Fibroblast of lung (primary cell): ENCODE measurements around the gene NUP210. TPM values are rescaled to one million over a fixed set of nuclear protein-coding genes. Genes with fewer than 3 reads are reported as not detected.

Source experiments
- DNase-seq, 2 donors: peaks; one replicate each; pipeline versions ENCODE4 v3.0.0 to v3.0.0-alpha.2; 2010; ENCODE audit warnings: low read depth in 2 of 2
- H2AFZ ChIP-seq: 2 replicates; pipeline ENCODE4 v1.5.1; 2012; ENCODE audit warnings: low read length, control low read depth, inconsistent platforms
- H3K27ac ChIP-seq: 2 replicates; pipeline ENCODE4 v1.5.1; 2011; ENCODE audit warnings: low read length, control low read depth; ENCODE audit not compliant: insufficient read depth
- H3K27me3 ChIP-seq: 2 replicates; pipeline ENCODE4 v1.5.1; 2011; ENCODE audit warnings: mild to moderate bottlenecking, low read length; ENCODE audit not compliant: control insufficient read depth, insufficient read depth
- H3K36me3 ChIP-seq: 2 replicates; pipeline ENCODE4 v1.5.1; 2011; ENCODE audit warnings: low read length; ENCODE audit not compliant: control insufficient read depth, insufficient read depth
- H3K4me1 ChIP-seq: 2 replicates; pipeline ENCODE4 v1.5.1; 2011; ENCODE audit warnings: low read length; ENCODE audit not compliant: control insufficient read depth, insufficient read depth; ENCODE audit errors: extremely low read depth
- H3K4me2 ChIP-seq: 2 replicates; pipeline ENCODE4 v1.5.1; 2011; ENCODE audit warnings: low read length, control low read depth; ENCODE audit not compliant: insufficient read depth; ENCODE audit errors: extremely low read depth
- H3K4me3 ChIP-seq, 4 experiments: fragments of 200-600 bp in 1 of 4; sonication (generic) in 1 of 4; replicated peaks in 1 of 4; 2 replicates each; pipeline ENCODE4 v1.5.1; 2011 to 2016; ENCODE audit warnings: low read length in 4 of 4, low read depth in 3 of 4, mild to moderate bottlenecking in 3 of 4, control low read depth in 2 of 4, inconsistent platforms in 1 of 4, mixed read lengths in 1 of 4; ENCODE audit not compliant: insufficient read depth in 1 of 4; ENCODE audit errors: control extremely low read depth in 1 of 4
- H3K79me2 ChIP-seq: 2 replicates; pipeline ENCODE4 v1.5.1; 2012; ENCODE audit warnings: mild to moderate bottlenecking, low read length, inconsistent platforms; ENCODE audit not compliant: control insufficient read depth, insufficient read depth
- H3K9ac ChIP-seq: 2 replicates; pipeline ENCODE4 v1.5.1; 2011; ENCODE audit warnings: mild to moderate bottlenecking, low read length, control low read depth; ENCODE audit not compliant: insufficient read depth
- H3K9me3 ChIP-seq: 2 replicates; pipeline ENCODE4 v1.5.1; 2012; ENCODE audit warnings: low read depth, low read length; ENCODE audit not compliant: control insufficient read depth, insufficient read depth
- H4K20me1 ChIP-seq: 2 replicates; pipeline ENCODE4 v1.5.1; 2011; ENCODE audit warnings: low read length; ENCODE audit not compliant: control insufficient read depth, insufficient read depth; ENCODE audit errors: extremely low read depth
- EZH2 ChIP-seq: IDR thresholded peaks from 2 replicates; pipeline ENCODE4 v1.5.1; 2012; ENCODE audit warnings: low read length, control low read depth, mild to moderate bottlenecking; ENCODE audit errors: missing control alignments
- polyA plus RNA-seq, 2 donors: library from polyadenylated mRNA; depleted of rRNA in 1 of 2; stranded (reverse) in 1 of 2; unstranded in 1 of 2; fragments of >200 nt; gene quantifications; 2 replicates each; pipeline ENCODE4 v1.2.1, GENCODE V29; 2011 to 2012; ENCODE audit warnings: missing spikeins in 1 of 2
- total RNA-seq: library from RNA; depleted of rRNA; stranded (reverse); fragments of >200 nt; gene quantifications from 2 replicates; pipeline ENCODE4 v1.2.1, GENCODE V29; 2014
- TF ChIP-seq, protein P1 (sequence below), 2 donors: IDR thresholded peaks in 1 of 2; conservative IDR thresholded peaks in 1 of 2; 1 replicate in 1 of 2; 2 replicates in 1 of 2; pipeline ENCODE4 v1.5.1; 2011 to 2012; ENCODE audit warnings: low read length in 2 of 2, control low read depth in 1 of 2, inconsistent platforms in 1 of 2, low read depth in 1 of 2, mild to moderate bottlenecking in 1 of 2

NUP210 gene
- total and polyA plus RNA-seq, 2 donors (not counting 1 experiment from before 2014, with no cell fraction given): 0.09 to 0.33 TPM

DNA sequence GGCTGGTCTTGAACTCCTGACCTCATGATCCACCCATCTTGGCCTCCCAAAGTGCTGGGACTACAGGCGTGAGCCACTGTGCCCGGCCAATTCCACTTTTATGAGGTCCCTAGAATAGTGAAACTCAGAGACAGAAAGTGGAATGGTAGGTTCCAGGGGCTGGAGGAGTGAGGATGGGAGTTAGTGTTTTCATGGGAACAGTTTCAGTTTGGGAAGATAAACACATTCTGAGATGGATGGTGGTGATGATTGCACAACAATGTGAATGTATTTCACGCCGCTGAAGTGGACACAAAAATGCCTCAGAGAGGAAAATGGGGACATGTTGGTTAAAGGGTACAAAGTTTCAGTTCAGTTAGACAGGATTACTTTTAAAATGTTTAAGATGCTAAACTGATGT lies 37.5 kb upstream of the NUP210 start:
- Histone ChIP-seq H3K4me2 (no peak overlapping the region), H2AFZ (no peak overlapping the region), H4K20me1 (no peaks in the 10 kb centered on the region), H3K4me3 (no peak overlapping the region), H3K27ac (no peak overlapping the region), H3K9ac (no peak overlapping the region), H3K27me3 (no peaks in the 10 kb centered on the region), H3K79me2 (no peaks in the 10 kb centered on the region), H3K9me3 (no peaks in the 10 kb centered on the region), H3K36me3 (no peaks in the 10 kb centered on the region), H3K4me1 (no peaks in the 10 kb centered on the region)
- no peak for TF ChIP-seq EZH2
- TF ChIP-seq, protein P1, sequence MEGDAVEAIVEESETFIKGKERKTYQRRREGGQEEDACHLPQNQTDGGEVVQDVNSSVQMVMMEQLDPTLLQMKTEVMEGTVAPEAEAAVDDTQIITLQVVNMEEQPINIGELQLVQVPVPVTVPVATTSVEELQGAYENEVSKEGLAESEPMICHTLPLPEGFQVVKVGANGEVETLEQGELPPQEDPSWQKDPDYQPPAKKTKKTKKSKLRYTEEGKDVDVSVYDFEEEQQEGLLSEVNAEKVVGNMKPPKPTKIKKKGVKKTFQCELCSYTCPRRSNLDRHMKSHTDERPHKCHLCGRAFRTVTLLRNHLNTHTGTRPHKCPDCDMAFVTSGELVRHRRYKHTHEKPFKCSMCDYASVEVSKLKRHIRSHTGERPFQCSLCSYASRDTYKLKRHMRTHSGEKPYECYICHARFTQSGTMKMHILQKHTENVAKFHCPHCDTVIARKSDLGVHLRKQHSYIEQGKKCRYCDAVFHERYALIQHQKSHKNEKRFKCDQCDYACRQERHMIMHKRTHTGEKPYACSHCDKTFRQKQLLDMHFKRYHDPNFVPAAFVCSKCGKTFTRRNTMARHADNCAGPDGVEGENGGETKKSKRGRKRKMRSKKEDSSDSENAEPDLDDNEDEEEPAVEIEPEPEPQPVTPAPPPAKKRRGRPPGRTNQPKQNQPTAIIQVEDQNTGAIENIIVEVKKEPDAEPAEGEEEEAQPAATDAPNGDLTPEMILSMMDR (conservative IDR thresholded peaks at IDR 0.05 in 1 of 2, IDR thresholded peaks at IDR 0.05 in 1 of 2; ENCODE audit: low read depth in 1 of 2, low read length in 2 of 2): no peak
- DNase-seq: peak in 1 of 2 donors; percentile 21

DNA sequence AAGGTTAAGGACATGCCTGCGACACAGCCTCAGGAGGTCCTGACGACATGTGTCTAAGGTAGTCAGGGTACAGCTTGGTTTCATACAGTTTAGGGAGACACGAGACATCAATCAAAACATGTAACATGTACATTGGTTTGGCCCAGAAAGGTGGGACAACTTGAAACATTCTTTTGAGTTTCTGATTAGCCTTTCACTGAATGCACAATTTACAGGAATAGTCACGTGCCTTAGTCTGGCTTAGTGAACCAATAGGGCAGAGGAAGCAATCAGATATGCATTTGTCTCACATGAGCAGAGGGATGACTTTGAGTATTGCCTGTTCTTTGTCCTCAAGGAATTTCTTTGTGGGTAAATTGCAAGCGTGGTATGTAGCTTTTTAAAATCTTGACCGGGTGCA lies 35.5 kb upstream of the NUP210 start:
- no peaks in the 10 kb centered on the region for H3K36me3 ChIP-seq
- H3K9me3 ChIP-seq: no peaks in the 10 kb centered on the region
- H3K27ac ChIP-seq: no peak overlapping the region
- H3K9ac ChIP-seq: no peak overlapping the region
- TF ChIP-seq EZH2: no peak
- TF ChIP-seq, protein P1 (conservative IDR thresholded peaks at IDR 0.05 in 1 of 2, IDR thresholded peaks at IDR 0.05 in 1 of 2; ENCODE audit: low read depth in 1 of 2, low read length in 2 of 2): no peak
- H3K4me3 ChIP-seq: no peak overlapping the region
- H3K27me3 ChIP-seq: no peaks in the 10 kb centered on the region
- H3K79me2 ChIP-seq: no peaks in the 10 kb centered on the region
- peaks cover 3% of the 10 kb centered on the region for H3K4me1 ChIP-seq
- no peak overlapping the region for H2AFZ ChIP-seq
- no peak for DNase-seq
- H3K4me2 ChIP-seq: no peak overlapping the region
- no peaks in the 10 kb centered on the region for H4K20me1 ChIP-seq

DNA sequence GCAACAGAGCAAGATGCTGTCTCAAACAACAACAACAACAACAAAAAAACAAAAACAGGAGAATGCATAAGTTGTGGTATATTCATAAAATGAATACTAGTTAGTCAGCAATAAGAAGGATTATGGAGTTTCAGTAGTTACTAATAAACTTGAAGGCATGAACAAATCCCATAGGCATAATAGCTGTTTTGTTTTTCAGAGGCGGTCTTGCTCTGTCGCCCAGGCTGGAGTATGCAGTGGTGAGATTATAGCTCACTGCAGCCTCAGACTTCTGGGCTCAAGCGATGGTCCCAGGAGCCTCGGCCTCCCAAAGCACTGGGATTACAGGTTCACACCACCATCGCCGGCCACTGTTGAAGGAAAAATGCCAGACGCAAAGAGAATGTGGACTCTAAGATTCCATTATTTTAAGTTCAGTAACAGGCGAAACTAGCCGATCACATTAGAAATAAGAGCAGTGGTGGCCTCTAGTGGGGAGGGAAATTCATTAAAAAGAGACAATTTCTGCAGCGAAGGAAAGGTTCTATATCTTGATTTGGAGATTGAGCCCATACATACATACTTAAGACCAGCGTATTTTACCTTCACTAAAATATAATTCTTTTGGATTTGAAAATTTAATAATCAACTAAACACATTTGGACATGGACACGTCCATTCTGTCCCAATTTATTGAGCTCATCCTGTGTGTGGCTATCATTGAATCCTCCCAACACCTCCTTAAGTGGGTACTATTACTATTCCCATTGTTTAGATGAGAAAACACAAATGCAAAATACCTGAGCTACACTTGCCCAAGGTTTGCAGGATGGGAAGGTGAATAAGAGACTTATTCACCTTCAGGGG lies 32.6 kb upstream of the NUP210 start:
- Histone ChIP-seq H3K27me3 (no peaks in the 10 kb centered on the region), H3K4me2 (peak overlapping the region; percentile 34), H3K4me1 (peaks cover 3% of the 10 kb centered on the region), H3K27ac (no peak overlapping the region), H2AFZ (peak overlapping the region; percentile 77), H3K4me3 (no peak overlapping the region), H3K36me3 (no peaks in the 10 kb centered on the region), H3K79me2 (no peaks in the 10 kb centered on the region), H3K9me3 (no peaks in the 10 kb centered on the region), H3K9ac (no peak overlapping the region), H4K20me1 (no peaks in the 10 kb centered on the region)
- DNase-seq: peak; percentile 50 to 63
- TF ChIP-seq, protein P1 (conservative IDR thresholded peaks at IDR 0.05 in 1 of 2, IDR thresholded peaks at IDR 0.05 in 1 of 2; ENCODE audit: low read depth in 1 of 2, low read length in 2 of 2): peak; percentile 68 to 70
- no peak for TF ChIP-seq EZH2
